HG03039 (cell line): ENCODE data around the gene RESP18.

Experiments
- ATAC-seq: cut with Tn5 transposase; IDR thresholded peaks from one replicate; pipeline ENCODE4 v1.9.1; 2021; ENCODE audit warnings: mild to moderate bottlenecking, moderate library complexity; ENCODE audit not compliant: unreplicated experiment

Gene RESP18

DNA sequence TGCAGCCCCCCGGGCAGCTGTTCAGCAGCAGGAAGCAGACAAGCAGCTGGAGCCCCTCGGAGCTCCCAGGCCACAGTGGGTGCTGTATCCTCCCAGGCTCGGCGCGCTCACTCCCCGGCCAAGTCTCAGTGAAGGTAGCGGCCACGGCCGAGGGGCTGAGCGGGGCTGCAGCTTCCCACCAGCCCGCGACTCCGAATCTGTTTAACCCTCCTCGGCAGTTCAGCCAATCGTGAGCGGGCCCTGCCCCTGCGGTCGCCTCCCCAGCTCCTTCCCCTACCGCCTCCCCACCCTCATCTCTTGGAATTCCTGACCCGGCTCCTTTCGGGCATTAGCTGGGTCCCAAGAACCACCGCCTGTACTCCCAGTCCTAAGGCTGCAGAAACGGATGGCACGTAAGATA lies at the start of gene RESP18:
RESP18 (minus strand) TSS at position 203 of the 400 bp plus-strand sequence.
- ATAC-seq: no peak

DNA sequence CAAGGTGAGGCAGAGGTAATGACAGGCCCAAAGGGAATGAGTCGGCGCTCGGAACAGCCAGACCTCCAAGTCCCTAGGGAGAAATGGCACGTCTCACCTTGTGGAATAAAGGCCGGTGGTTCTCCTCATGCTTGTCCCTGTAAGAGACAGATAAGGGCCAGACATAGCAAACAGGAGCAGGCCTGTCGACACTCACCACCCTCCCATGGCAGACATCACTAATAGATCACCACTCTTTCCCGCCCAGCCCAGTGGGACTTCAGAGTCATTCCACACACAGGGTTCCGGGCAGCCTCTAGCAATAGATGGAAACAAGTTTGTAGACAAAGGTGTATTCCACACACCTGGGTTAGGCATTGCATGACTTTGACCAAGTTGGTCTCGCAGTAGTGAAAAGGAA lies 48.9 kb upstream of the RESP18 start:
- no peak for ATAC-seq

DNA sequence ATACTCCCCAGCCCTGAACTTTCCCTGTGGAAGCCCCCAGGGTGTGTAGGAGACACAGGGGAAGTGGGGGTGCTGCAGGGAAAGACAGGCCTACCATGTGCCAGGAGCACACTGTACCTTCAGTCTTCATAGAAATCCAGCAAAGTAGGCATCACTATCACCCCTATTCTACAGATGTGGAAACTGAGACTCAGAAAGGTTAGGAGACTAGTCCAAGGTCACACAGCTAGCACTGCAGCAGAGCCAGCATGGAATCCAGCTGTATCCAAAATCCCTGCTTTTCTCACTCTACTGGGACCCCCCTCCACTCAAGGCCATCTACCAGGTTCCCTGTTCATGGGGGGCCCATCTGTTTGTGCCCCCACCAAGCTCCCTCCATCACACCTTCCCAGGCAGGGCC lies 48.4 kb upstream of the RESP18 start:
- no peak for ATAC-seq

DNA sequence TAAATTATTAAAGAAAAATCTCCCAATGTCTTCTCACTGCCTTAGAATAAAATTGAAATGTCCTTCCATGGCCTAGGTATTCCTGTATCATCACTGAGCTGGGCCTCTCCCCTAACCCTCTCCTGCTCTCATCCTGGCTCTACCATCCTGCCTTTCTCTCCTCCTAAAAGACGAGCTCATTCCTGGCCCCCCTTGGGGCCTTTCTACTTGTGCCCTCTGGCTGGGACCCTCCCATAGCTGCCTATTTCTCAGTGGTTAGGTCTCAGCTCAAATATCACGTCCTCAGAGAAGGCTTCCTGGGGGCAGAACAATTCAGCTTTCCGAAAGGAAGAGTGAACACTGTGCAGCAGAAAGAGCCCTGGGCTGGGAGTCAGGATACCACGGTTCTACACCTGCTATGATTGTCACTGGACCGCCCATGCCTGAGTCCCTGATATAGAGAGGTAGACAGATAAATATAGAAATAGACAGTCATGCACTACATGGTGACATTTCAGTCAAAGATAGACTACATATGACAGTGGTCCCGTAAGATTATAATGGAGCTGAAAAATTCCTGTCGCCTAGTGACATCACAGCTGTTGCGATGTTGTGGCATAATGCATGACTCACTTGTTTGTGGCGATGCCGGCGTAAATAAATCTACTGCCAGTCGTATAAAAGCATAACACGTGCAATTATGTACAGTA lies 45.8 kb upstream of the RESP18 start:
- no peak for ATAC-seq

DNA sequence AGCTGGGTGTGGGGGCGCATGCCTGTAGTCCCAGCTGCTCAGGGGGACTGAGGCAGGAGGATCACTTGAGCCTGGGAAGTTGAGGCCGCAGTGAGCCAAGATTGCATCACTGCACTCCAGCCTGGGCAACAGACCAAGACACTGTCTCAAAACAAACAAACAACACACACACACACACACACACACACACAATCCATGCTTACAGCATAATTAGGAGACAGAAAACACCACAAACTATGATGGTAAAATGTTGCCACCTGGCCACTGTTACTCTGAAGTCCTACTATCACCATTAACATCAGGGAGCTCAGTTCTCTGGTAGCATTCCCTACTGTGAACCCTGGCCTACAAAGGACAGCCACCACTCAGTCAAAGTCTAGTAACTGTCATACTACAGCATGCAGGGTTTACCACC lies 36.9 kb upstream of the RESP18 start:
- no peak for ATAC-seq

DNA sequence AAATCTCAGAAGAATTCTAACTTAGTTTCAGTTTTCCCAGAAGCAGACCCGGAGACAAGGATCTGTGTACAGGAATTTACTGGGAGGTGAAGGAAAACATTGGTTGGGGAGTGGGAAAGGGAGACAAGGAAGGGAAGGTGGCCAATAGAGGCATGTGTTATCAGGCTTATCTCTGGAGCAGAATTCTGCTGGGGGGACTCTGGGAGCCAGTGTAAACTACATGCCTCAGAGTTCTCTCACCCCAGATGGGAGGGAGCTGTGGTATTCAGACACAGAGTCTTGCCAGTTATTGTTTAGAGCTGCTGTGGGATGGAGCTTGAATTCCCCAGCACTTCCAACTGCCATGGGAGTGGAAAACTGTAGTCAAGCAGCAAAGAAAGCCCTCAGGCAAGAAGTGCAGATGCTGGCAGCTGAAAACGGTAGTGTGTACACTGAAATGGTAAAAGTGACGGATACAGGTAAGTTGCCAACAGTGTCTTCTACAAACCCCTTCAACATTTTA lies 36.2 kb upstream of the RESP18 start:
- no peak for ATAC-seq

DNA sequence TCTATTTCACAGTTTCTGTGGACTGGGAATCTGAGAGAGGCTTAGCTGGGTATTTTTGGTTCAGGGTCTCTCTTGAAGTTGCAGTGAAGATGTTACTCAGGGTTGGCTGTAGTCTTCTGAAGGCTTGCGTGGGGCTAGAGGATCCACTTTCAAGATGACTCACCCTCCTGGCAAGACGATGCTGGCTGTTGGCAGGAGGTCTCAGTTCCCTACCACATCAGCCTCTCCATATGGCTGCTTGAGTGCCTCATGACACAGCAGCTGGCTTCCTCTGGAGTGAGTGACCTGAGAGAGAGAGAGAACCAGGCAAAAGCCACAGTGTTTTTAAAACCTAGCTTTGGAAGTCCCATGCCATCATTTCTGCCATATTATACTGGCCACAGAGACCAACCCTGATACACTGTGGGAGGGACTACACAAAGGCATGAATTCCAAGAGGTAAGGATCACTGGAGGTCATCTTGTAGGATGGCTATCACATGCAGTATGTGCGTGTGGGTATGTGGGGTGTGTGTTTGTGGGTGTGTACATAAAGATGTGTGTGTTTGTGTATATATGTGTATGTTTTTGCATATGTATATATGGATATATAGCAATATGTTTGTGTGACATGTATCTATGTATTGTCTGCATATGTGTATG lies 30.1 kb upstream of the RESP18 start:
- ATAC-seq: peak; percentile 70

DNA sequence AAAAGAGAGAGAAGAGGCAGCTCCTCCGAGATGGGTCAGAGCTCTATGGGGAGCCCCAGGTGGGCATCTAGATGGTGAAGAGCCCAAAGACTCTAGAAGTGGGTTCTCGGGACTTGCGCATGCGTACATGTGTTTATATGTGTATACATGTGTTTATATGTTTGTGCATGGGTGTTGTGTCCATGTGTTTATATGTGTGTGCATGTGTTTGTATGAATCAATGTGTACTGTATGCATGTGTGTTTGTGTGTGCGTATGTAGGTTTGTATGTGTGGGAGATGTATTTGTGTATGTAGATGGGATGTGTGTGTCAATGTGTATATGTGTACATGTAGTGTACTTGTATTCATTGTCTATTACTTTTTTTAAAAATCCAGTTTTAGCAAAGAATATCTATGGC lies 29.5 kb upstream of the RESP18 start:
- ATAC-seq: no peak

DNA sequence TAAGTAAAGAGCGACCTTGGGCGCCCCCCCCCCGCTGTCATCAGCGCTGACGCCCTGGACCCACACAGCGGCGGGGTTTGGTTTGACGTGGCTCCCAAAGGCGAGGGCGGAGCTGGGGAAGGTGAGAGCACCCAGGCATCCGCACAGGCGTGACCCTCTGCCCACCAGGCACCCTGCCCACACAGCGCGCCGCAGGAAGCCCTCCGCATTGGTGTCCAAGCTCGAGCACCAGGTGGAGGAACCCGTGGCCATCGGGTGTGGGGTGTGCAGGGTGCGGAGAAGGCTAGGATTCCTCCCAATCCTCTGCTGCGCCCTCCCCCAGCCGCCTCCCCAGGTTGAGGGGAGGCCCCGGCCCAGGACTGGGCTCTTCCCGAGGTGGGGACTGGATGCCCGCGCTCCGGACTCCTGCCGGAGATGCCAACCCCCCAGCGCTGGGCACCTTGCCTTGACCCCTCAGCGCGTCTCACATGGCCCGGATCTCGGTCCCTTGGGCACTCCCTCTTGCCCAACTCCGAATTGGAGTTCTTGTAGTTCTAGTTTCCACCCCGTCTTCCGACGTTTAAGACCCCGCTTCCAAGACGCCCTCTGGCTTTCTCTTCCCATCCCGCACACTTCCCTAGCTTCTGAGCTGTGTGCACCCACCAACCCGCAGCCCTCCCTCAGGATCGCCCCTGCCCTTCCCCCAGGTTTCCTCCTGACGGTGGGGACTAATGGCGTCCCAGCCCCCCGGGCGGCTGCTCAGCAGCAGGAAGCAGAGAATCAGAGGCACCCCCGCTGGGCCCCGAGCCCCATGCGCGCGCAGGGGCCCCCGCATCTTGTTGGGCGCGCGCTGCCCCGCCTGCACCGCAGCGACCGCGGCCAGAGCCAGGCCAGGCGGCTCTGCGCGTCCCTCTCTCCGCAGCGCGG lies 25.9 kb upstream of the RESP18 start:
- no peak for ATAC-seq

DNA sequence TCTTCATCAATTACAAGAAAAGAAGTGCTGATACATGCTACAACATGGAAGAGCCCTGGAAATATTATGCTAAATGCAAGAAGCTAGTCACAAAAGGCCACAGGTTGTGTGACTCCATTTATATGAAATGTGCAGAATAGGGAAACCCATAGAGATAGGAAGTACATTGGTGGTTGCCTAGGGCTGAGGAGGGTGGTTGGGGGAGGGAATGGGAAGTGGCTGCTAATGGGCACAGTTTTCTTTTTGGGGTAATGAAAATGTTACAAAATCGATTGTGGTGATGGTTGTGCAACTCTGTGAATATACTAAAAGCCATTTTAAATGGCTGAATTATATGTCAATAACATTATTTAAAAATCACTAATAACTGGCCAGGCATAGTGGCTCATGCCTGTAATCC lies 24.3 kb upstream of the RESP18 start:
- no peak for ATAC-seq

DNA sequence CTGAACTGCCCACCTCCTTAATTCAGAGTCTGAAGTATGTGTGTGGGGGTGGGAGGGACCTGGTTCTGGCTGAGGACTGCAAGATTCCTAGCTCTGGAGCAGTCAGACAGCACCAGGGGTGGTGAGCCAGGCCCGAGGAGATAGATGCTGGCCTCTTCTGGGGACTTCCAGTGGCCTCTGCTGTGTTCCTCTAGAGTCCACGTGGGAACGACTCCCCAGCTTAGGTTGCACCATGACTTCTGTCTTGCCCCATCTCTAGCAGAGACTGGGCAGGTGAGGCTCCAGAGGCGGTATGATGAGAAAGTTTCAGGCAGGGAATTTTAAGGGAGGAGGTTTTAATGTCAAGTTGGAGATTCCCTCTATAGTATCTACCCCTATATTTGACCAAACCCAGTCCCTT lies 22.0 kb upstream of the RESP18 start:
- ATAC-seq: no peak

DNA sequence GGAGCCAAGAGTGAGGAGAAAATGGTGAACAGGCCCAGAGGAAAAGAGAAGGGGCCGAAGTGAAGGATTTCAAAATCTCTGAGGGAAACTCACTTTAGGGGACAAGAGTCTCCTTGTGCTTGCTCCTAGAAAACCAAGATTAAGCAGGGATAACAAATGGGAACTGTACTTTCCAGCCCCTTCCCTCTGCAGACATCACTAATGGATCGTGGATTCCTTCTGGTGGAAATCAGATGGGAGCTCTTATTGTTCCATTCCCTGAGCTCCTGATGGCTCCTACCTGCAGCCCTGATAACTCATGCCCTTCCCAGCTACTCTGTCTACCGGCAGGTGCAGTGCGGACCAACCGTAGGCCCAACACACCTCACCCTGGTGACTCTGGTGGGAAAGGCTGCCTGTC lies 20.6 kb upstream of the RESP18 start:
- no peak for ATAC-seq

DNA sequence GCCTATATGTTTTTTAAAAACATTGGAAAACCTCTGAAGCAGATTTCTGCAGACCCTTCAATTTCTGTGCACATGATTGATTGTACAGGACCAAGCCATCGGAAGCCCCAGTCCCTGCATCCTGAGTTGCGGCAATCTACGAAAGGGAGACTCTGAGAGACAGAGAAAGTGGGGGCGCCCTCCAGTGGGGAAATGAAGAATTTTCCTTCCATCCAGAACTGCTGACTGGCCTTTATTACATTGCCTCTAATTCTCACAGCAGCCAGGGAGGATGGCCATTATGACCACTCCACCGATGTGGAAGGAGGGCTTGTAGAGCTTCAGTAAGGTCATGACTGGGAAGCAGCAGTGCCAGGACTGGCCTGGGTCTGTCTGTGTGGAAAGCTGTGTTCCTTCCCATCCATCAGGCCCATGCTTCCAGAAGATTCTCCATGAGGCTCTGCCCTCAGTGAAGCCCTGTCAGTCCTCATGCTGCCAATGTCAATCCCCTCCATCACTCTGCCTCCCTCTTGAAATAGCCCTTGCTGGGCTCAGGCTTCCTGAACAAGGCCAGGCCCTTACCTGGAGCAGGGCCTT lies 20.0 kb upstream of the RESP18 start:
- no peak for ATAC-seq

DNA sequence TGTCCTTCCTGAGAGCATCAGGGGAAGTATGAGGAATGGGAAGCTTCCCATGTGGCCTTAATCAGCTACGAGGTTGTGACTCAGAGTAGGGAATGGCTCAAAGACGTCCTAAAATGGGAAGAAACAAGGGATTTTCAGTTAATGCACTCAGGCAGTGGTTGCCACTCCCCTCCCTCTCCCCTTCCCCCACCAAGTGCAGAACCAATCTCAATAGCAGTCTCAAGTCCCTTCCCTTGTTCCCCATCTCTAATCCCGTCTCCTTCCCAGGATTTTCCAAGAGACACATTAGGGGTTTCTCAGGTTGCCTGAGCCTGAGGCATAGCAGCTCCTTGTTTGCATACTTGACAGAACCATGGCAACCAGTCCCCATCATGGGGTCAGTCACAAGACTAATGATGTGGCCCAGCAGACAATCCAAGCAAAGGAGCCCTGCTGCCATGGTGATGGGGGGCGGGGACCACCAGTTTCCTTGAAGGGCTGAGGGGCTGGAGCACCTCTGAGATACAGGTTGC lies 18.2 kb upstream of the RESP18 start:
- no peak for ATAC-seq

DNA sequence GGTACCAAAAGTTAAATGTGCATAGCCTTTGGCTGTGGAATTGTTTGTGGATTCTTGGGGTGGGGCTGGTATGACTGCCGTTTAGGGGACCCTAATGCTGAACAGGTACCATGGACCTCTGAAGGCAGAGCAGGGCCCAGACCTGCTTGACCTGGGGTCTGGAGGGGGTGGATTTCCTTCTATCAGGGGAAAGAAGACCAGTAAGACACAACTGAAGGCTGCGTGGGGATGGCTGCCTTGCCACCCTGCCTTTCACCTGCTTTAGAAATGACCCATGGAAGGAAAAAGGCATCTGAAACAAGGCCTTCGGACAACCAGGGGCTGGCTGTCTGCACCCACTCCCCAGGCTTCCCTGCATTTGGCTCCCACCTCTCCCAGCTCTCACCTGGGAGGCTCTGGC lies 17.7 kb upstream of the RESP18 start:
- ATAC-seq: no peak

DNA sequence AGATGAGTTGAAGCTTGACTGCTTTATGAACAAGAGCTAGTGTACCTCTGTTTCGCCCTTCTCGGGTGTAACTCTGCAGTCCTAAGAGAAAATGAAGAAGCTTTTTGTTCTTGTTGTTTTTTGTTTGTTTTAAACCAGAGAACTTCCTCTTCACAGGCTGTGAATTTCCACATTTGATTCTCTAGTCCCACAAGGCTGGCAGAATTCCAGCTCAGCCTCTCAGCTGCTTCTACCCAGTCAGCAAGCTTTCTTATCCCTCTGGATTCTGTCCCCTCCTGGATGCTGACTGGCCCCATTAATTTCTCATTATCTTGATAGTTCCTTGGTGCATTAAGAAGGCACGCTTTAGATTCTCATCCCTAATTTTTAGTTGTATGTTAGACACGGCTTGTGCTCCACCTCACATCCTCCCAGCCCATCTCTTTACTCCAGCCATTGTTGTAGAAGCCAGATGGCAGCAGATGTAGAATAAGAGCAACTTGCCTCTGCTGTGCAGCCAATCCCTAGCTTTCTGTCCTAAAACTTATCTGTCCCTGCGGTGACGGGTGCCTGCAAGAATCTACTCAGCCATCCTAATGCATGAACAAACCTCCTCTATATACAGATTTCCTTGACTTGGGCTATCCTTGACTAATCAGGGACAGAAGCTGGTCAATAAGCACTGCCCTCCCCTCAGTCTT lies 12.3 kb upstream of the RESP18 start:
- no peak for ATAC-seq

DNA sequence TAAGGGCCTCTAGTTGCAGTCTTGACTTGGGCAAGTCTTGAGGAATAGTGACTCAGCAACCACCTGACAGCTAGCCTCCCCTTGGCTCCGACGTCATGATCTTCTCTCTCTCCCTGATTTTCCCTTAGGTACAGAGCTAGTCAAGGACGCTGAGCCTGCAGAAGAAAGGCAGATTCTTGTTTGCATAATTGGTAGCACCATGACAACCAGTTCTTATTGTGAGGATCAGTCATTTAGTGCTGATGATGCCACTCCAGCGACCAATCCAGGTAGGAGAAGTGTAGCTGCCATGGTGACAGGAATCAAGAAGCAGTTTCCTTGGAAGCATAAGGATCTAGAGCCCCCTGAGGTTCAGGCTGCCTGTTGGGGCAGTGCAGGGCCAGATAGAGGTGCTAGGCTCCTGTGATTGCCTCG lies 2.8 kb upstream of the RESP18 start:
- ATAC-seq: no peak

DNA sequence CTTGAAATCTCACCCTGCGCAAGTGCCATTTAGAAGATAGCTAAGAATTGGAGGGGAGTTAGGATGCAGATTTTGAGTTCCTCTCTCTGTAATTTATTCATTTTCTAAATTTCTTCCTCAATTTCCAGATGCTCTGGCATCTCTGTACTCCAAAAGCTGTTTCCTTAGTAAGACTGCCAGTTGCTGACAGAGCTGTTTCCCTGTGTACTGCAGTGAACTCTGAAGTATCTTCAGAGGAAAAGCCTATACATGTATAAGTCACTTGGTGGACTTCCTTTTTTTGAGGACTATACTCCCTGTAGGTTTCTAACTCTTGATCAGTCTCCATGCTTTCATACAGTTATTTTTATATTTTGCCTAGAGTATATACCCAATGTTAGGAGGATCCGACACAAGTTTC lies 1.5 kb upstream of the RESP18 start:
- ATAC-seq: no peak

DNA sequence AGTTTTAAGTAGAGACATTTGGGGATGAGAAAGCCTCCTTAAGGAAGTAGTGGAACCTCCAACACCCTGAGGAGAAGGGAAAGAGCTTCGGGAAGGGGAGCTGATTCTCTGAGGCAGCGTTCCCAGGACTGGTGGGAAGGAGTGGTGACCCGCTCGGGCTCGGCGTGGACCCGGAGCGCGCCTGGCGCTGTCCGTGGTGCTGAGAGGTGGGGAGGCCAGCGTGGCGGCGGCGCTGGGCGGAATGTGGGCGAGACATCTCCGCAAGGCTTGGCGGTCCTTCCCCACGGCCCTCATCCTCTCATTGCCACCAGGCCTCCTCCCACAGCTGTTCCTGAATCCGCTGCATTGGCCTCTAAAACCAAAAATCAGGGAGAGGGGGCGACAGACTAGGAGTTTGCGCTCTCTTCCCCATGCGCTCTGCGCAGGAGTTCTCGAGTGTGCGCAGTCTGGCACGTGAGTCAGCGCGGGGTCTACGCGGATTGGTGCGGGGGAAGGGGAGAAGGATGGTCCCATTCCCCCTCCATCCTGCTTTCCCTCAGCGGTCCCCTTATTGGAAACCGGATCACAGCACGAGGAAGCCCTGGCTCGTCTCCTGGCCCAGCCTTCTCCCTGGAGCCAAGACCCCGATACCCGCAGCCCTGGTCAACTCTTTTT lies 857 bp downstream of the RESP18 start:
- no peak for ATAC-seq

DNA sequence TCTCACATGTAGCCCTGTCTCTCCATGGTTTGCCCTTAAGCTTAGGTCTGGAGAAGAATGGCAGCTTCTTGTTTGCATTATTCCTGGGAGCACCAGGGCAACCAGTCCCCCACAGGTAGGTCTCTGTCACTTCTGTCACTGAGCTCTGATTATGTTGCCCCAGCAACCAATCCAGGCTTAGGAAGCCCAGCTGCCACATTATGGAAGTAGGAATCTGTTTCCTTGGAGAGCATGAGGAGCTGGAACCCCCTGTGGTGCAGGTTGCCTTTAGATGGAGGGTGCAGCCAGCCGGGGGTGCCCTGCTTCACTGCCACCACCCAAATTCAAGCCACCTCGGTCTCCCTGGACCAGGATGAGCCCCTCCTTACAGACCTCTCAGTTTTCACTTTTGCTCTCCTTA lies 4.8 kb downstream of the RESP18 start:
- no peak for ATAC-seq
